ENCODE measurements around the gene MICAL3.

Gene MICAL3

DNA sequence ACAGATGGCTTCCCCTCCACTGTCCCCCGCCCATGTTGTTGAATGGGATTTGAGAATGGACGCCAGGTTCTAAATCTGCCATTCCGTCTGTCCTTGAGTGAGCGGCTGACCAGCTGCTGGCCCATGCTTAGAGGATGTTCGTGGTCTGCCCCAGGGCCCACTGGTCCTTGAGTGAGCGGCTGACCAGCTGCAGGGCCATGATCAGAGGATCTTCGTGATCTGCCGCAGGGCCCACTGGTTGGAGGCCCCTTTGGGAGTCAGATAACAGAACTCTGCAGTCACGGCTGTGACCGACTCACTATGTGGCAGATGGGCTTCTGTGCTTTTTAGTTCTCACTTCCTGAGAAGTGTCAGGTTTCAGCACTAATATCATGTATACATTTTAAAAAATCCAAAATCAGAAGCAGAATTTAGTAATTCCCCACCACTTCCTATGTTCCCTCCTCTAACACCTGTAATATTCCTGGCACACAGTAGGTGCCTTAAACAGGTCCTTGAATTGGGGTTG is 54.1 kb downstream of the MICAL3 start:
- DNase-seq, result no peak

DNA sequence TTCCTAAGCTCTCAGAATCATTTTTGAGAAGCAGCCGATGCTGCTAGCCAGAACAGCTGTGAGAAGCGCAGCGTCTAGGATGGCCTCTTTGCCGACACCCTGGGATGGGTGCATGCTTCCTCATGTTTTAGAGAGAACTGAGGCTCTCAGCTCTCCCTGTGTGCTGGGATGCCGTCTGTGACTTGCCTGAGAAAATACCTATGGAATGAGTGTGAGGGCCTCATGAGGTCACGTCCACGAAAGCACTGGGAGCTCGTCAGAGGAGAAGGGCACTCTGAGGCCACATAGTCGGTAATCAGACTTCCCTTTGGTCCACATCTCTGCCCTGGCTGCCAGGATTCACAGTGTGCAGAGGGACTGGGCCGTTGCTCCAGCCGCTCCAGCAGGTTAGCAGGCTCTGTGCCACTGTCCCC is 54.7 kb downstream of the MICAL3 start:
- no peak for DNase-seq

DNA sequence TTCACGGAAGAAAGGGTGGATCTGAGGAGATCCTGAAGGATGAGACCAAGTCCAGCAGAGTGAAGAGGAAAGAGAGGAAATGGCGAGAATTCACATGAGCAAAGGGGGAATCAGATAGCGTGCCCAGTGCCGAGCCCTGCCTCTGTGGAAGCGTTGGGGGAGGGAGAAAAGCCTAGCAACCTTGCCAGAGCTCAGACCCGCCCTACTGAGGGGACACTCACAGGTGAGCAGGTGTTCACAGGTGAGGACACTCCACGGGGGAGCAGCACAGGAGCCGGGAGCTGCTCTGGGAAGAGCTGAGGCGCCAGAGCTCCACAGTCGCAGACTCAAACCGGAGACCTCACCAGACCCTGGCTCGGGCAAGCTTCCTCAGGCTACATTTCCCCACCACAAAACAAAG is 56.2 kb downstream of the MICAL3 start:
- DNase-seq, result no peak

DNA sequence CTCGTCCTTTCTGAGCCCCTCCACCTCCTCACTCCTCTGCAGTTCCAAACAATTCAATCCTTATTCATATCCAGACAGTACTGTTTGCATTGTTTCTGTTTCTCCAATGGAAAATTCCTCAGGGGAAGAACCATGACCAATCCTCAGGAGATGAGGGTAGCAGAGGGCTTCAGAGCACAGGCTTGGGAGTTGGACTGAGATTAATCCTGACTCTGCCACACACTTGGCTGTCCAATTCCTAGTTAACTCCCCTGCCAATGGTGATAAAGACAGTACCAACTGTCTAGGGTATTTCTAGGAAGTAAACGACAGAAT is 58.0 kb downstream of the MICAL3 start:
- no peak for DNase-seq

DNA sequence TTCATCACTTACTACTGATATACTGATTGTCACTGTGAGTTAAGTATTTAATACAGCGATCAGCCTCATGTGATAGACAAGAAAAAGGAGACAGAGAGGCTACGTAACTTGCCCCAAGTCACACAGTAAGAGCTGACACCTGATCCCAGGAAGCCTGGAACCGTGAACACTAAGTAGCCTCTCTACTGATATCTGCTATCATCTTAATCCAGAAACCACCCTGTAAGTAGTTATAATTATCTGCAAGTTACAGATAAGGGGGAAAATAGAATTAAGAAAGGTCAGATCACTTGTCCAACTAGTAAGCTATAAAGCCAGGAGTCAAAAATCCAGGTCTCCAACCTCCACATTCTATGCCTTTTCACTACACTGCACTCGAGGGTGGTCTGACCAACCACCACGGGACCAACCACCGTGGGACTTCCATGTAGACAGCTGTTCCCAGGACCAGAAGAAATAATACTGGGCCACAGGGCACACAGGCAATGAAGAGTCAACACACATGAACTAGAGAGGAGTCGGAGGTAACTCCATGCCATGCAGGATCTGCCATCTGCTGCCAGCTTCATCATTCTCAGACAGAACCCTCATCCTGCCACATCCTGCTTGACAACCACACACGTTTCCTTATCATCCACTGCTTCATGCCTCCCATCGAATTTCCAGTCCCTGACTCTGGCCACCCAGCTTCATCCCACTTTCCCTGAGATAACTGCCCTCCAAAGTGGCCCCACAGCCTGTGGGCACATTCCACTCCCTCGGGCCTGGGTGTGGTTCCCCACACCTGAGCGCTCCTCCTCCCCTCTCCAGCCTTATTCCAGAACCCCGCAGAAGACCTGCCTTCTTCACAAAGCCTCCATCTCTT is 58.6 kb downstream of the MICAL3 start:
- DNase-seq, result no peak

DNA sequence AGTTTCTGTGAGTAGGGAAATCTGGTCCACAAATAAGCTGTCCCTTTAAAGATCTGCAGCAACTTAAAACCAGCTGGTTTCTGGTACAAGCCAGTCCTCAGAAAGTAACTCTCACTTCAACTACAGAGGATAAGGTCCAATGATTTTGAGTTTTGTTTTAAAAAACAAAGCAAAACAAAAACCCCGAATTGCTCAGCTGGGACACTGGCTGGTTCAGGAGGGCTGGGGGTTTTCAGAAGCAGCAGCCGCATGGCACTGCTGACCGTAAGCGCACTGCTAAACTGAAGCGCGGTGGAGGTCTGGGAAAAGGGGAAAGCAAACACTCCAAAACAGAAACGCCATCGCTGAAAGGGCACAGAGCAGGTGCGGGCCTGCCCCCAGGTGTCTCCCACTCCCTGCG is 59.7 kb downstream of the MICAL3 start:
- DNase-seq, result no peak

DNA sequence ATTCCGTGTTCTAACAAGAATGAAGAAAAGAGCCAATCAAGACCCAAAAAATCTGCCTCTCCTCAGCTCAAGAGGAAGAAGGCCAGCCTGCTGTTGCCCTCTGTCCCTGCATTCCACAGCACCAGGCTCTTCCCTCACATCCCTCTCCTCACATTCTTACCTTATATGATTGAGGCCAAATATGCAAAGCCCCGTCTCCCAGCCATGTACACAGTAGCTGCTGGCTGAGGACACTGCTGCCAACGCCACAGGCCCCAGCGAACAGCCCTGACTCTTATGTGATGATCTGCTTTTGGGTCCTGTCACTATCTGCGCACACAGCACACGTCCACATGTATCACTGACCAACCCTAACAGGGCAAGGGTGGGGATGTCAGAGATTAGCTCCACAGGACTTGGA is 60.2 kb downstream of the MICAL3 start:
- no peak for DNase-seq

DNA sequence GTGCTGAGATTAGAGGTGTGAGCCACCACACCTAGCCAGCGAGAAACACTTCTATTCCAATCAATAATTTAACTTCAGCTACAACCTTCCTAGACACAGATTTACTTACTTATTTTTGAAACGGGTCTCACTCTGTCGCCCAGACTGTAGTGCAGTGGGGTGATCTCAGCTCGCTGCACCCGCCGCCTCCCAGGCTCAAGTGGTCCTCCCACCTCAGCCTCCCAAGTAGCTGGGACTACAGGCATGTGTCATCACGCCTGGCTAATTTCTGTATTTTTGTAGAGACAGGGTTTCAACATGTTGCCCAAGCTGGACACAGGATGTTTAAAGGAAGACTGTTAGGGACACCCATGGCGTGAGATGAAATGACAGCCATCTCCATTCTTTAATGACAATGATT is 61.3 kb downstream of the MICAL3 start:
- no peak for DNase-seq

DNA sequence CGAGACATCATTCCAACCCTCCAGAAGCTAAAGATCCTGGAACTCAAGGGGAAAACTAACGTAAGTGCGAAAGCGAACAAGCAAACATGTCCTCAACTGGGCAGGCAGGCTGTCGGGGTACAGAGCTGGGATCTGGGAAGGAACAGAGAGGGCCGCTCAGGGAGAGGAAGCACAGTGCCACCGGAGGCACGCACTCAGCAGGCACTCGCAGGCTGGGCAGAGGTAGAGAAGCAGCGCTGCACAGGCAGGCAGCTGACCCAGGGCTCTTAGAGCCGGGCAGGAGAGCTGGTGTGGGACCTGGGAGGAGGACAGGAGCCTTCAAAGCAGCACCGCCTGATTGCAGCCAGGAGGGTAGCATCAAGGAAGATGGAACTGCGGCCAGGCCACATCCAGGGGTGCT is 62.2 kb downstream of the MICAL3 start:
- no peak for DNase-seq

DNA sequence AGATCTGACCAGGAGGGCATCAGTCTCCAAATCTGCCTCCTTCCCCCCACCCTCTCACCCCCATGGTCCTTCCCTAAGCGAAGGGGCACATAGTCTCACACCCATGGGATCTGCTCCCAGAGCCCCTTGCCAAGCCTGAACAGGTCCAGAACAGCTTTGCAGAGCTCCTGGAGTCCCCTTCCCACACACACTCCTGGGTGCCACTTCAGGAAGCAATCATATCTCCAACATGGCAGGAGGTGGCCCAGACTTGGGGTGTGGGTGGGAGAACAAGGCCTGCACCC is 63.0 kb downstream of the MICAL3 start:
- no peak for DNase-seq

DNA sequence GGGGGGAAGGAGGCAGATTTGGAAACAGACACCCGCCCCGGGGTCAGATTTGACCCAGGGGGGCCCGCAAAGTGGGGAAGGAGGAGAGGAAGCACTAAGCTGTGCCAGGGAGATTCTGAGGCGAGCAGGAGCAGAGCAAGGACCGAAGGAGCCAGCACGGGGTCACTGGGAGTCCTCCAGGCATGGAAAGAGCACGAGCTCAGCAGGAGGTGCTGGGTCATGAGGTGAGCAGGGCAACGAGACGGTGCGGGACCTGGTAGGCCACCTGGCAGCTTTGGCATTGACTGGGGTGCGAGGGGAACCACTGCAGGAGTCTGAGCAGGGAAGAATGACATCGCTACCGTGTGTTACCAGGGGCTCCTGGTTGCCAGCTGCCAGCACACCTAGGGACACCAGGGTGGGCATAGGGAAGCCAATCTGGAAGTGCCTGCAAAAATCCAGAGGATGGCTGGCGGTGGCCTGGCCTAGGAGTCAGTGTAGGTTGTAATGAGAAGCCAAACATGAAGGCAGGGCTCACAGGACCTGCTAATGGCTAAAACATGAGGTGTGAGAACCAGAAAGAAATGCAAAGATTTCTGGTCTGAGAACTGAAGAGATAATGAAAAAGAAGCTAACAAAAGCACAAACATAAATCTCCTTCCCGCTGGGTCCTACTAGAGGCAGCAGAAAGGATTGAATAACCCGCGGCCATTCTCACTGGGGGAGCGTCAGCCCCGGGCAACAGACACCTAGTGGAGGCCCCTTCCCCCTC is 63.5 kb downstream of the MICAL3 start:
- no peak for DNase-seq

DNA sequence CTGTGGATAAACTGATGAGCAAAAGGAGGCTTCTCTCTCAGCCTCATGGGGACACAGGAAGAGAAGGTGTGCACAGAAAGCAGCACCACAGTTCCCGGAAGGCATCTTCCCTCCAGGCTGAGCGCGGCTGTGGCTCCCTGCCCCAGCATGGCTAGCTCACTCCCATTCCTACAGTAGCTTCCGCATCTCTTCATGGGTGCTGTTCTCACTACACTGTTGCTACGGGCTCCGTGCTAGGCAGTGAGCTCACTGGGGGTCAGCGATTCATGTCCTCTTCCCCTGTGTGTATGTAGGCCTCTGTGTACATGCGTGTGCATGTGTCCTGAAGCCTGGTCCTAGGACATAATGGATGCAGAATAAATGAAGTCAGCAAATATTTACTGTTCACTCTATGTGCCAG is 64.3 kb downstream of the MICAL3 start:
- no peak for DNase-seq

DNA sequence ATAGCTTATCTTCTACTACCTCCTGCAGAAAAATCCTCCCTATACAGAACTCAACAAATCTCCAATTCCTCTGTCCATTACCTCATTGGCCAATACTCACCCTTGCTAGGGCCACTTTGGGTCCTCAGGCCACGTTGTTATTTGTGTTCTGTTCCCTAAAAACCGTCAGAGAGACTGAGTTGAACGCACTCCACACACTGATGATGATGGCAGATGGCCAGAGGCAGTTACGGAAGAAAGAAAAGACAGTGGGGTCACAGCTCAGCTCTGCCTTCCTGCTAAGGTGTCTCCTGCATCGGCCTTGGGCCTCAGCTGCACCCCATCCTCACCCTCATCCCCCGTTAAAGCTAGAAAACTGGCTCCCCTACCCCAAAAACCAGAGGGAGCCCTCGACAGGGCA is 66.2 kb downstream of the MICAL3 start:
- no peak for DNase-seq

DNA sequence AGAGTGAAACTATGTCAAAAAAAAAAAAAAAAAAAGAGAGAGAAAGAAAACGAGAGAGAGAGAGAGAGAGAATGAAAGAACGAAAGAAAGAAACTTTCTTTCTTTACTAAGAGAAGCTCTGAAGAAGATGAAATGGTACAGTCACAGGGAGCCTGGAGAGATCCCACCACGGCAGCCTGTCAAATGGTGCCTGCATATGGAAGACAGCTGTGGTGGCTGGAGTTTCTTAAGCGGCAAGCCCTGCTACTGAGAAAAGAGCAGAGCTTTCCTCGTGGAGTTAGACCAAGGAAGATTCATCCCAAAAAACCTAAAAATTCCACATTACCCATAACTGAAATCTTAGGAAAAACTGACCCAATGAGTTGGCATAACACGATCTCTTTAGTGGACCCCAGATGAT is 66.7 kb downstream of the MICAL3 start:
- no peak for DNase-seq

DNA sequence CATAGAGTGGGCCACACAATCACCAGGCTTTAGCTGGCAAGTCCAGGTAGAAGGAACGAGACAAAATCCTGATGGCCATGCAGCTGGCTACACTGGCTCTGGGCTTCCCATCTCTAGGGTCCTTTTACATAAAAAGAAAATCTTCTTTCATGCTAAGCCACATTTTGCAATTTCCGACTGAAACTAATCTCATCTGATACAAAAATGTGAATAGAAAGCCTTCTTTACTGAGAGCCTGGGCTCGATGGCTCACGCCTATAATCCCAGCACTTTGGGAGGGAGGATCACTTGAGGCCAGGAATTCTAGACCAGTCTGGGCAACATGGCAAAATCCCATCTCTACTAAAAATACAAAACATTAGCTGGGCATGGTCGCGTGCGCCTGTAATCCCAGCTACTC is 67.2 kb downstream of the MICAL3 start:
- no peak for DNase-seq

DNA sequence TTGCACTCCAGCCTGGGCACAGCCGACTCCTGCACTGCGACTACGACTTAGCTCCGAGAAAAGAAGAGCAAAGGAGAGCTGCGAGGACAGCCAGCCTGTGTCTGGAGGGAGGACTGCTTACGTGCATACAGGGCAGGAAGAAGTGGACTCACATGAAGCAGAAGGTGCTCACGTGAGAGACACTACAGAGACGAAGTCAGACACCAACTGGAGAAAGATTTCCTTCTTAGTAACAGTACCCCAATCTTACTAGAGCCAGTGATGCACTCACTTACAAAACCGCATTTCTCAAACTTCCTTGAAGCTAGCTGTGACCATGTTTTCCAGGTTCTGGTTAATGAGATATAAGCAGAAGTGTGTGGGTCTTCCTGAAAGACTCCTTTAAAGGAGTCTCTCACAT is 67.7 kb downstream of the MICAL3 start:
- DNase-seq, result no peak

DNA sequence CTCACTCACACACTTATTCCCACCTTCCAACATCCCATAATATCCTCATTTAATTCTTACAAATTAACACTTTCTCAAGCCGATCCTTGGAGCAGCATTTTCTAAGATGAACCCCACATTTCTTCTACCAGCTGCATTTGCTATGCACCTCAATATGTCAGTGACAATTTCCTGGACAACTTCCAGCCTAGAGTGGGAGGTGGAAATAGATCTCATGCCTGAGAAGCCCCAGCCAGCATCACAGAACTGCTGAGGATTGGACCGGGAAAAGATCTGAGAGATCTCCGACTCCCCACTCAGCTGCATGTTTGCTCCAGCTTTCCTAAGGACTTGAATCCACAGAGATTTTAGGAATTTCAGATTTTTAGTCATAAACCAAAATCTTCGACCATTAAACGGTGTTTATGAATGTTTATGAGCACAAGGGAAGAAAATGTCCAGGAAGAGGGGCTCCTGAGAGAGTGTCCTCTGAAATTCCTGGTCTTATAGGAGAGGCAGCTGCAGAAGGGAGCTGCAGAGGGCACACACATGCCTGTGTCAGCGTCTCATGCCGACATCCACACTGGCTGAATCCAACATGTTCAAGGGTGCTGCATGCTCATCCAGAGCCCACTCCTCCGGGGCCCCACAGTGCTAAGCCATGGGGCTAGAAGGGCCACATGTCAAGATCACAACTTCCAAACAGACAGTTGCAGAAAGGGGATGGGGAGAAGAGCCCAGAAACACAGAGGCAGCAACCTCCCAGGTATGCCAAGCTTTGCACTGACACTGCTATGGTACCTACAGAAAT is 68.6 kb downstream of the MICAL3 start:
- DNase-seq, result no peak

DNA sequence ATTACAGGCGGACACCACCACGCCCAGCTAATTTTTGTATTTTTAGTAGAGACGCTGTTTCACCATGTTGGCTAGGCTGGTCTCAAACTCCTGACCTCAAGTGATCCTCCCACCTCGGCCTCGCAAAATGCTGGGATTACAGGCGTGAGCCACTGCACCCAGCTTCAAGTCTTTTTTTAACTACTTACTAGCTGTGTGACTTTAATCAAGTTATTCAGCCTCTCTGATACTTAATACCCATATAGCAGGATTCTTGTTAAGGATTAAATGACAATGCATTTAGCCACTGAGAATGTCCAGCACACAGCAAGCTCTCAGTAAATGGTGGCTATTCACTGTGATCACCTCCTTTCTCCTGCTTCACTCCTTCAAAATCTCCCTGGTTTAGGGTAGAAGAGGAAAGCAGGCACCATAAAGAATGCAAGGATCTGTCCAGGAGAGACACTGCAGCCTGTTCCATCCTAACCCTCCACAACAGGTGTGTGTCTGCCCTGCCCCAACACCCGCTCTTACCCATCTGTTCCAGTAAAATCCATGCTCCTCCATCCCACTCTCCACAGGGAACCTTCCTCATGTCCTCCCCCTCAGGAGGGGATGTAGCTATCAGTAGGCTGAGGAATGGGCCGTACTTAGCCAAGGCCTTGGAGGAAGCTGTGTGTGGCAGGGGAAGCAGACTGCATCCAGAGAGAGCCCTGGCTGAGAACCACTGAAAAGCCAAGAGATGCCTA is 69.3 kb downstream of the MICAL3 start:
- no peak for DNase-seq

DNA sequence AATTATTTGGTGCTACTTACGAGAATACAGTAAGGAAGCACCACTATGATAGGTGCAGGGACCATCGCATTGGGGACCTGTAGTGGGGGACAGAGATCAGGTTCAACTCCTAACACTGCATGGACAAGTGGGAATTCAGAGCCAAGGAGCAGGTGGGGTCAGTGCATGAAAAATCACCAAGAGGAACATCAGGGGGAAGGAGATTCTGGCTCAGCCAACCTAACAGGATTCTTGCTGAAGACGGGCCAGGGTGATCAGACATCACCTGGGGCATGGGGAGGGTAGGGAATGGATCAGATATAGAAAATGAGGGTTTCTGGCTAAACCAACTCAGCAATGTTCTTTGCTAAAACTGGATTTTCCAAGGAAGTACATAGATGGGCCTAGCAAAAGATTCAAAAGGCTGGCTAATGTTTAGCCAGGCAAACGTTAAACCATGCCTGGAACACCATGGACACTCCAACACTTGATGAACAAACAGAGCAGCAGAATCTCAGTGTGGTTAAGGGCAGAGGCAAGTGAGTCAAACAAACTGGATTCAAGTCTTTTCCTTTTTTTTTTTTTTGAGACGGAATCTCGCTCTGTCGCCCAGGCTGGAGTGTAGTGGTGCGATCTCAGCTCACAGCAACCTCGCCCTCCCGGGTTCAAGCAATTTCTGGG is 70.0 kb downstream of the MICAL3 start:
- no peak for DNase-seq

DNA sequence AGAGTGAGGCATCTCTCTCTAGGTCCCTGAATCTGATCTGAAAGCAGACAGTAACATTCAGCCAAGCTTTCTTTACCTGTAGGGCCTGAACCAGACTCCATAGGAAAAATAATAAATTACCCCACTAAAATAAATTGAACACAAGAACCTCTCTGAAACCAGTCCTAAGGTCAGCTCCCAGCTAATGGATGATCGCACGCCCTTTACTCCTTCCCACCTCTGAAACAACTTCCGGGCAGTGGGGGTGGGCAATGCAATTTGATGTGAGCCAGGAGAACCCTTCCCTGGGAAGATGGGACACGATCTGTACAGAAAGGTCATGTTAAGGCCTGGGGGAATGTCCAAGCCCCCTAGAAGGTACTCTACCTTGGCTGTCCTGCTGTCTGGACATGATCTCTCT is 71.2 kb downstream of the MICAL3 start:
- DNase-seq, result no peak

DNA sequence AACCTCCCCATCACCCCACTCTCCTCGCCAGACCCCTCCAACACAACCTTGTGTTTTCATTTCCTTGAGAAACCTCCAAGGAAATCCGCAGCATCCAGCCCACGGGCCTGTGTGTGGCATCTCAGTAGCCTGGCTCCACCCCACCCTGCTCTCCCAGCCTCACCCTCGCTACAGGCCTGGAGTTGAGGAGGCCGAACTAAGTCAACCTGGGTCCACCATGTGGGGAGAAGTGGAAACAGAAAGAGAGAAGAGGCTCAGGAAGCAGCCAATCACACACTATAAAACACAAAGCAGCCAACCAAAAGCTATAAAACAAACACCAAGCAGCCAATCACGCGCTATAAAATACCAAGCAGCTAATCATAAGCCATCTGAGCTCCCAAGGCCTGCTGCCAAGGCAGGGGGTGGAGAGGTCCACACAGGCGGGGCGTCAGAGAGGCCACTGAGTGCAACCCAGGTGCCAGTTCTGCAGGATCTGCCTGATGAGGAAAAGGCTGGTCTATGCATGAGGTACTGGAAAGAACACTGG is 72.0 kb downstream of the MICAL3 start:
- DNase-seq, result no peak

DNA sequence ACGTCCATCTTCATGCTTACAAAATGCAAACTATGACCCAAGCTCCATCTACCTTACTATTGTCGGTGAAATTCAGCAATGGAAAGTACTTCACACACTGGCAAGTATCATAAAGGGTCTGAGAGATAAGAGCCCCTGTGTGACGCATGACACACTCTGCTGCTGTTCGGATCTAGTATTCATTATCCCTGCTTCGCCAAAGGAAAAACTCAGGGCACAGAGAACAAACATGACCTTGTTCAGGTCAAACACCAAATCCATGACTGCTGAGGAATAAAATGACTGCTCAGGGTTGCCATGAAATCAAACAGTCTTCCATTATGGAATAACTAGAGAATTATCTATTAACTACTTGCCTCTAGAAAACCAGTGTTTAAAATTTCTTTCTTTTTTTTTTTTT is 73.0 kb downstream of the MICAL3 start:
- DNase-seq, result no peak

Data from activated CD8-positive, alpha-beta memory T cell treated with anti-CD3 and anti-CD28 coated beads for 24 hours (primary cell).